GM12892 (cell line): ENCODE results near the gene DKKL1.

ENCODE experiments used
- POLR2A ChIP-seq: IDR thresholded peaks from 2 replicates; pipeline ENCODE4 v1.6.1; 2011; ENCODE audit warnings: low read depth, low read length, control low read depth
- POLR2AphosphoS5 ChIP-seq: IDR thresholded peaks from 2 replicates; pipeline ENCODE4 v1.6.1; 2011; ENCODE audit warnings: low read depth, low read length, control low read depth
- TAF1 ChIP-seq: IDR thresholded peaks from 2 replicates; pipeline ENCODE4 v1.6.1; 2011; ENCODE audit warnings: low read depth, mild to moderate bottlenecking, control low read depth, low read length, borderline replicate concordance

GRCh38 chr19:49422407-49423070 is 58.9 kb downstream of the DKKL1 start:
- TF ChIP-seq POLR2A, result no peak
- TF ChIP-seq TAF1, result no peak
- no peak for TF ChIP-seq POLR2AphosphoS5
